ENCODE results near the gene RELN.

The RELN gene

DNA sequence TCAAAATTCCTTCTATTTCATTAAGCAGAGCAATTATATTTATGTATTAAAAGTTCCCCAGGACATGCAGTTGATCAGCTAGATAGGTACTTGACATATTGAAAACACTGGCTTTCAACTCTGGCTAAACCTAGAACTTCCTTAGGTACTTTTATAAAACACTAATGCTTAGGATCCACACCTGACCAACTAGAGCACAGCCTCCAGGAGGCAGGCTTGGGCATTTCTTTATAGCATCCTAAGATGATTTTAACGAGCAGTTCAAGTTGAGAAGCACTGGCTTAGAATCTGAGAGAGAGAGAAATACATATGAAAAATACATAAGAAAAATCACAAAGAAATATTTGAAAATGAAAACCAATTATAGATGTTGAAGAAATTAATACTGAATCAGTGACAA is 564.3 kb downstream of the RELN start:
- H3K27ac ChIP-seq (ENCODE audit: low read depth, low read length): no peak overlapping the region
- H3K27me3 ChIP-seq (ENCODE audit: control insufficient read depth in 1 of 2, insufficient read depth in 2 of 2, low read length in 2 of 2): no peaks in the 10 kb centered on the region
- no peaks in the 10 kb centered on the region for H3K9me3 ChIP-seq (ENCODE audit: control insufficient read depth in 1 of 2, low read length in 2 of 2)
- H3K36me3 ChIP-seq (ENCODE audit: control insufficient read depth in 1 of 2, insufficient read depth in 2 of 2, low read length in 2 of 2): no peaks in the 10 kb centered on the region
- H3K9ac ChIP-seq (ENCODE audit: low read depth in 1 of 2, low read length in 2 of 2): no peak overlapping the region
- H3K4me1 ChIP-seq (ENCODE audit: control insufficient read depth in 1 of 2, insufficient read depth in 2 of 2, low read length in 2 of 2): no peaks in the 10 kb centered on the region
- no peak overlapping the region for H3K4me3 ChIP-seq (ENCODE audit: low read depth in 1 of 2, low read length in 2 of 2)

DNA sequence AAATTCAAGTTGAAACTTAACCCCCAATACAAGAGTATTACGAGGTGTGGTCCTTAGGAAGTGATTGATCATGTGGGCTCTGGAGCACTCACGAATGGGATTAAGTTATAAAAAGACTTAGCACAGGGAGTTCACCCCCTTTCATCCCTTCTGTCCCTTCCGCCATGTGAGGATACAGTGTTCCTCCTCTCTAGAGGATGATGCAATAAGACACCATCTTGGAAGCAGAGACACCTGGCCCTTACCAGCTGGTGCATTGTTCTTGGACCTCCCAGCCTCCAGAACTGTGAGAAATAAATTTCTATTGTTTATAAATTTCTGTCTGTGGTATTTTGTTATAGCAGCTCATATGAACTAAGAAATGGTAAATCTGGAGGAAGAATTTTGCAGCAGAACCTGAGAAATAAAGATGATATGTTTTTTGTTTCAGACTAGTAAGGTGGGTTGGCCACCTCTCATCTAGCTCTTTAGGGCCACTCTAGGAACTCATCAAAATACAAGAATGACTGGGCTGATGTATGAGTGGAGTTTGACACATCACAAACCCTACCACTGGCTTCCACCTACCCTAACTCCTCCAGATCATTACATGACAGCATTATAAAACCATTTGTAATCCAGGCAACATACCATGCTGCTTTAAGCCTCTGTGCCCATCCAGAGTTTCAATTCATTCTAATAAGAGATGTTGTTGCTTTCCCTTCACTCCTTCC is 565.8 kb downstream of the RELN start:
- H3K36me3 ChIP-seq (ENCODE audit: control insufficient read depth in 1 of 2, insufficient read depth in 2 of 2, low read length in 2 of 2): no peaks in the 10 kb centered on the region
- no peak overlapping the region for H3K9ac ChIP-seq (ENCODE audit: low read depth in 1 of 2, low read length in 2 of 2)
- no peak overlapping the region for H3K4me3 ChIP-seq (ENCODE audit: low read depth in 1 of 2, low read length in 2 of 2)
- no peak overlapping the region for H3K27ac ChIP-seq (ENCODE audit: low read depth, low read length)
- no peaks in the 10 kb centered on the region for H3K9me3 ChIP-seq (ENCODE audit: control insufficient read depth in 1 of 2, low read length in 2 of 2)
- no peaks in the 10 kb centered on the region for H3K27me3 ChIP-seq (ENCODE audit: control insufficient read depth in 1 of 2, insufficient read depth in 2 of 2, low read length in 2 of 2)
- H3K4me1 ChIP-seq (ENCODE audit: control insufficient read depth in 1 of 2, insufficient read depth in 2 of 2, low read length in 2 of 2): no peaks in the 10 kb centered on the region

All from duodenal mucosa (tissue), 2 donors.